IMR-90 (cell line): ENCODE measurements around the gene DCLK1. TPM values are rescaled to one million over a fixed set of nuclear protein-coding genes. Genes with fewer than 3 reads are reported as not detected.

Source experiments
- ATAC-seq: fragments of 200-7000 bp; cut with Tn5 transposase; 2 replicates; pipeline ENCODE4 v1.9.1; 2020; ENCODE audit warnings: low read depth, mild to moderate bottlenecking, moderate library complexity
- BruUV-seq: library from RNA; stranded (reverse); fragments of 400-500 nt; replicated peaks from 2 replicates; lab custom pipeline; 2021; lab: Mats Ljungman, UMichigan
- CTCF ChIA-PET: fragments of 300-600 bp; formaldehyde crosslinking; extraction: SDS; loops from one replicate; lab custom pipeline; 2021; ENCODE audit warnings: antibody characterized with exemption; lab: Yijun Ruan, JAX
- POLR2A ChIA-PET: fragments of 300-600 bp; sonication (Branson Sonifier 250); formaldehyde crosslinking; loops from one replicate; lab custom pipeline; 2022; ENCODE audit warnings: antibody characterized with exemption; ENCODE audit not compliant: unreplicated experiment; lab: Charles Lee
- DNase-seq: peaks from one replicate; pipeline ENCODE4 v3.0.0; 2013
- H2AFZ ChIP-seq: replicated peaks from 2 replicates; pipeline ENCODE3; 2013; ENCODE audit warnings: low read length, mild to moderate bottlenecking; ENCODE audit not compliant: poor library complexity
- H2AK5ac ChIP-seq: 2 replicates; pipeline ENCODE4 v1.6.1; 2013; ENCODE audit warnings: low read depth, low read length, inconsistent platforms
- H2AK9ac ChIP-seq: replicated peaks from 2 replicates; pipeline ENCODE3; 2013; ENCODE audit warnings: mild to moderate bottlenecking, low read depth, low read length, moderate library complexity; ENCODE audit not compliant: poor library complexity
- H2BK120ac ChIP-seq: 2 replicates; pipeline ENCODE4 v1.6.1; 2013; ENCODE audit warnings: low read depth, low read length, inconsistent platforms
- H2BK15ac ChIP-seq: 3 replicates; pipeline ENCODE4 v1.6.1; 2013; ENCODE audit warnings: low read depth, low read length, inconsistent platforms
- H2BK20ac ChIP-seq: 2 replicates; pipeline ENCODE4 v1.6.1; 2013; ENCODE audit warnings: low read depth, mild to moderate bottlenecking, inconsistent platforms, low read length, moderate library complexity
- H2BK5ac ChIP-seq: 2 replicates; pipeline ENCODE4 v1.6.1; 2013; ENCODE audit warnings: mild to moderate bottlenecking, low read depth, low read length, inconsistent platforms; ENCODE audit not compliant: poor library complexity, severe bottlenecking
- H3K14ac ChIP-seq: replicated peaks from 2 replicates; pipeline ENCODE4 v1.6.1; 2013; ENCODE audit warnings: low read depth, low read length, inconsistent platforms
- H3K18ac ChIP-seq: 2 replicates; pipeline ENCODE4 v1.6.1; 2013; ENCODE audit warnings: low read depth, low read length, control low read depth
- H3K23ac ChIP-seq: 2 replicates; pipeline ENCODE4 v1.6.1; 2013; ENCODE audit warnings: low read depth, low read length, inconsistent platforms
- H3K27ac ChIP-seq: 2 replicates; pipeline ENCODE4 v1.5.1; 2013; ENCODE audit warnings: mild to moderate bottlenecking, control low read depth, low read length; ENCODE audit not compliant: insufficient read depth
- H3K27me3 ChIP-seq: 2 replicates; pipeline ENCODE4 v1.6.1; 2013; ENCODE audit warnings: low read length; ENCODE audit not compliant: control insufficient read depth, insufficient read depth
- H3K36me3 ChIP-seq: 2 replicates; pipeline ENCODE4 v1.6.1; 2013; ENCODE audit warnings: low read length, mixed read lengths; ENCODE audit not compliant: control insufficient read depth, insufficient read depth
- H3K4ac ChIP-seq: 2 replicates; pipeline ENCODE4 v1.6.1; 2013; ENCODE audit warnings: low read depth, low read length, inconsistent platforms
- H3K4me1 ChIP-seq: 2 replicates; pipeline ENCODE4 v1.6.1; 2013; ENCODE audit warnings: low read length, mixed read lengths; ENCODE audit not compliant: control insufficient read depth, insufficient read depth
- H3K4me2 ChIP-seq: 2 replicates; pipeline ENCODE4 v1.6.1; 2013; ENCODE audit warnings: low read depth, mild to moderate bottlenecking, control low read depth, low read length, moderate library complexity
- H3K4me3 ChIP-seq: 2 replicates; pipeline ENCODE4 v1.5.1; 2013; ENCODE audit warnings: low read depth, mild to moderate bottlenecking, control low read depth, low read length, moderate library complexity; ENCODE audit not compliant: insufficient read depth
- H3K56ac ChIP-seq: 2 replicates; pipeline ENCODE4 v1.6.1; 2013; ENCODE audit warnings: low read length, inconsistent platforms; ENCODE audit not compliant: insufficient read depth; ENCODE audit errors: extremely low read depth
- H3K79me1 ChIP-seq, 2 experiments: 2 replicates each; pipeline ENCODE4 v1.6.1; 2013; ENCODE audit warnings: low read length in 2 of 2, inconsistent platforms in 1 of 2, low read depth in 1 of 2
- H3K9ac ChIP-seq: 2 replicates; pipeline ENCODE4 v1.6.1; 2013; ENCODE audit warnings: low read depth, low read length, control low read depth
- H3K9me1 ChIP-seq: 2 replicates; pipeline ENCODE4 v1.6.1; 2013; ENCODE audit warnings: low read length, inconsistent platforms; ENCODE audit not compliant: insufficient read depth
- H3K9me3 ChIP-seq: 2 replicates; pipeline ENCODE4 v1.6.1; 2013; ENCODE audit warnings: low read length; ENCODE audit not compliant: control insufficient read depth, insufficient read depth
- H4K20me1 ChIP-seq: 2 replicates; pipeline ENCODE4 v1.6.1; 2013; ENCODE audit warnings: low read length, inconsistent platforms; ENCODE audit not compliant: insufficient read depth
- H4K5ac ChIP-seq: 2 replicates; pipeline ENCODE4 v1.6.1; 2013; ENCODE audit warnings: mild to moderate bottlenecking, low read depth, low read length, control low read depth
- H4K8ac ChIP-seq, 2 experiments: 2 replicates each; pipeline ENCODE4 v1.6.1; 2013; ENCODE audit warnings: low read depth in 2 of 2, low read length in 2 of 2, control low read depth in 1 of 2, inconsistent platforms in 1 of 2
- H4K91ac ChIP-seq: 2 replicates; pipeline ENCODE4 v1.6.1; 2013; ENCODE audit warnings: low read depth, low read length, inconsistent platforms; ENCODE audit not compliant: insufficient read depth
- NFE2L2 ChIP-seq: fragments of 150-350 bp; IDR thresholded peaks from 2 replicates; pipeline ENCODE4 v1.6.1; 2016; ENCODE audit warnings: low read depth, mild to moderate bottlenecking, low read length
- WGBS, 2 experiments: methylation state at CpG; one replicate each; pipeline versions ENCODE4 v1.1.5 to v1.1.7; 2013; ENCODE audit warnings: missing lambda C conversion rate in 2 of 2; ENCODE audit not compliant: insufficient read length in 1 of 2; ENCODE audit errors: extremely low coverage in 2 of 2; 5-methylcytosine and 5-hydroxymethylcytosine counted together
- dilution Hi-C: fragments of 300-500 bp; cut with HindIII; formaldehyde crosslinking; loops from one replicate; pipeline ENCODE4 v1.14.3; 2018; ENCODE audit warnings: low sequenced_read_pairs; ENCODE audit not compliant: unreplicated experiment
- in situ Hi-C: fragments of 300-500 bp; cut with MboI; formaldehyde crosslinking; loops from 3 replicates; pipeline ENCODE4 v1.14.3; 2019; ENCODE audit warnings: low sequenced_read_pairs, inconsistent platforms, mixed read lengths
- intact Hi-C: fragments of 100-400 bp; cut with micrococcal nuclease; formaldehyde crosslinking; loops from 2 replicates; pipeline ENCODE4 v1.10.0; 2022
- polyA plus RNA-seq, 3 experiments: library from polyadenylated mRNA; depleted of rRNA; stranded (reverse); fragments of >200 nt; gene quantifications; 2 replicates each; pipeline ENCODE4 v1.2.3, GENCODE V29; 2012; ENCODE audit warnings: low replicate concordance in 1 of 3
- total RNA-seq: library from RNA; depleted of rRNA; stranded (reverse); fragments of >200 nt; gene quantifications from 2 replicates; pipeline ENCODE4 v1.2.3, GENCODE V29; 2012

The DCLK1 gene
- total and polyA plus RNA-seq, 2 of the 4 experiments (the other 2 are of a cell fraction) = under 0.01 to 0.02 TPM

DNA sequence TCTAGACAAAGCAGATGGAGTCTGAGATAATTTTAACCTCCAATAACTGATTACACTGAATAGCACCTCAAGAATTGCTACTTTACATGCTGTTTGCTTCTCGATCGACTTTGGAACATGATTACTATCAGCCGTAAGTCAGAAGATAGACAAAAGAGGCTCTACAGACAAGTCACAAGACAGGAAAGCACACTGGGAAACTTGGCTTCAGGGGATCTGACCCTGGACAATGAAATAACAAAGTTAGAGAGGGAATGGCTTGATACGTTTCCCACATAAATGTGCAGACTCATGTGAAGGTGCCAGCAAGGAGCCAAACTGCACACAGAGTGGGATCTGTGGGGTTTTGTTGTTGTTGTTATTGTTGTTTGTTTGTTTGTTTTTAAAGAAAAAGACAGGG is 28.5 kb downstream of the DCLK1 start:
- ATAC-seq = no peak
- Histone ChIP-seq H4K8ac (no peak overlapping the region), H3K79me1 (no peaks in the 10 kb centered on the region), H3K9ac (no peak overlapping the region), H2BK120ac (no peak overlapping the region), H3K14ac (no peak overlapping the region), H3K4me2 (no peak overlapping the region), H3K23ac (no peak overlapping the region), H3K9me3 (no peaks in the 10 kb centered on the region), H3K27me3 (no peaks in the 10 kb centered on the region), H3K4me3 (no peak overlapping the region), H4K20me1 (no peaks in the 10 kb centered on the region), H4K91ac (no peak overlapping the region), H2AFZ (no peak overlapping the region), H2BK15ac (no peak overlapping the region), H3K4ac (no peak overlapping the region), H2BK5ac (no peak overlapping the region), H2BK20ac (no peak overlapping the region), H4K5ac (no peak overlapping the region), H3K18ac (no peak overlapping the region), H3K27ac (no peak overlapping the region), H3K4me1 (no peaks in the 10 kb centered on the region), H2AK9ac (no peak overlapping the region), H3K36me3 (no peaks in the 10 kb centered on the region), H3K9me1 (no peaks in the 10 kb centered on the region), H2AK5ac (no peak overlapping the region), H3K56ac (no peak overlapping the region)
- dilution Hi-C loops = no loop called here
- no peak for TF ChIP-seq NFE2L2
- CTCF ChIA-PET = no interaction called here
- in situ Hi-C loops = no loop called here
- intact Hi-C loops = no loop called here
- DNase-seq = no peak
- POLR2A ChIA-PET = no interaction called here
- 96% methylated on average over 4 of the region's 4 CpGs; no CpG with 5 or more reads in 1 of the 2 experiments for WGBS, 2 experiments
- no TSS peak for BruUV-seq
